ENCODE results near the gene ACVR1. TPM values are rescaled to one million over a fixed set of nuclear protein-coding genes. Genes with fewer than 3 reads are reported as not detected.

The ACVR1 gene
- total RNA-seq, 2 experiments from 2014 or later: 26.0 to 29.6 TPM

DNA sequence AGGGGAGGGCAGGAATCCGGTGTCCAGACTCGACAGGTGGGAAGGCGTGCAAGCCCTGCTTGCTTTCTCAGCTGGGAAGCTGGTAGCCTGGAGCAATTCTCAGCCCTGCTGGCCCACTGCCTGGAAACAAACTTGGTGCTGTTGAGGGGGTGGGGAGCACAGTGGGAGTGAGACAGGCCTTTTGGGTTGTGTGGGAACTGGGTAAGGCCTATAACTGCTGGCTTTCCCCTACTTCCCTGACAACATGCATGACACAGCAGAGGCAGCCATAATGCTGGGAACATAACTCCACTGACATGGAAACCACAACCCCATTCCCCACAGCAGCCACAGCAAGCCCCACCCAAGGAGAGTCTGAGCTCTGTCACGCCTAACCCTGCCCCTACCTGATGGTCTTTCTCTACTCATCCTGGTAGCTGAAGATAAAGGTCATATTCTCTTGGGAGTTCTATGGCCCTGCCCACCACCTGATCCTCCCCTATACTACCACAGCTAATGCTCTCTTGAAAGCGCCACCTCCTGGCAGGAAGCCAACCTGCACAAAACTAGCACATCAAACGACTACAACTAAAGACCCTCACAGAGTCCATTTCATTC is 124.6 kb downstream of the ACVR1 start:
- Mint-ChIP-seq H3K27ac (no peak overlapping the region), H3K9me3 (peaks cover 18% of the 10 kb centered on the region), H3K27me3 (no peaks in the 10 kb centered on the region), H3K4me3 (no peak overlapping the region), H3K36me3 (ENCODE audit: low read depth) (peaks cover 71% of the 10 kb centered on the region), H3K4me1 (peaks cover 27% of the 10 kb centered on the region)
- no peak for DNase-seq
- CTCF ChIA-PET: interaction anchor here (0.6 to 1.7 kb wide), 4 partner anchors 10 to 262 kb away, joined by 3 to 4 read pairs (median 4); no protein-coding TSS in a partner anchor
- POLR2A ChIA-PET: no interaction called here

GRCh38 chr2:157749684-157750083 is 126.4 kb downstream of the ACVR1 start:
- DNase-seq: no peak
- POLR2A ChIA-PET: no interaction called here
- Mint-ChIP-seq H3K4me1 (peaks cover 27% of the 10 kb centered on the region), H3K9me3 (peaks cover 3% of the 10 kb centered on the region), H3K36me3 (ENCODE audit: low read depth) (peaks cover 60% of the 10 kb centered on the region), H3K27ac (no peak overlapping the region), H3K27me3 (no peaks in the 10 kb centered on the region), H3K4me3 (no peak overlapping the region)
- CTCF ChIA-PET: no interaction called here

DNA sequence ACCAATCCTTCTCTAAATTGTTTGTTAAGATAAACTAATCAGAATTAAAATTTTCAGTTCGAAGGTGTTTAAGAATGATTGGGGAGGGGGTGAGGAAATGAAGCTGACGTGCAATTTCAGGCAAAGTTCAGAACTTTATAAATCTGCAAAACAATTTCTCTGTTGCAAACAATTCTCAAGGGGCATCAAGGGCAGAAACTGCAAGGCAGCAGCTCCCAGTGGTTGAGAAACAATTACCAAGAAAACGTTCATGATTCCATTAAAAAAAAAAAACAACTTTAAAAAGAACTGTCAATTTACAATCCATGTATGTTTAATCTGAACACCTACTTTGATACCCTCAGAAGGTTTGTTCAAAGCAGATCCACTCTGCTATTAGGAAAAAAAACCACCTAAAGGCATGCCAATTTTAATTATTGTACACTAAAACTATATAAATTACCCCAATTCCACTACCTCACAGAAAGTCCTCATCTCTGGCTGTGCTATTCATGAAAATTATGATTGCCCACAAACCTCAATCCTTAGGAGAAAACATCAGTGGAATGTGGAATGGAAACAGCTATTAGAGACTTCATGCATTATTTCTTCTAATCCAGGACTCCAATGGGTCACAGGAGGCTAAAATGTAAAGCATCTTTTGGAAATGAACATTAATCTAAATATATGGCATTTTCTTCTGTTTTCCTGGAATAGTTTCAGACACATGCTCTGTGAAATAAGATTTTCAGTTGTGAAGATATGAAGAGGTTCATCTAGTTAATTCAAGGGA is 127.6 kb downstream of the ACVR1 start:
- Mint-ChIP-seq H3K4me3 (no peak overlapping the region), H3K27me3 (no peaks in the 10 kb centered on the region), H3K36me3 (ENCODE audit: low read depth) (peaks cover 53% of the 10 kb centered on the region), H3K4me1 (peaks cover 28% of the 10 kb centered on the region), H3K27ac (no peak overlapping the region), H3K9me3 (no peaks in the 10 kb centered on the region)
- ChIA-PET CTCF (interaction anchor here (0.6 to 1.6 kb wide), 2 partner anchors 9 to 14 kb away, joined by 3 to 4 read pairs; no protein-coding TSS in a partner anchor), POLR2A (no interaction called here)
- no peak for DNase-seq

- DNase-seq: no peak
- POLR2A ChIA-PET: no interaction called here
- peaks cover 33% of the 10 kb centered on the region for H3K4me1 Mint-ChIP-seq
These were observed 128.3 kb downstream of the ACVR1 start for GRCh38 chr2:157747695-157748370.

DNA sequence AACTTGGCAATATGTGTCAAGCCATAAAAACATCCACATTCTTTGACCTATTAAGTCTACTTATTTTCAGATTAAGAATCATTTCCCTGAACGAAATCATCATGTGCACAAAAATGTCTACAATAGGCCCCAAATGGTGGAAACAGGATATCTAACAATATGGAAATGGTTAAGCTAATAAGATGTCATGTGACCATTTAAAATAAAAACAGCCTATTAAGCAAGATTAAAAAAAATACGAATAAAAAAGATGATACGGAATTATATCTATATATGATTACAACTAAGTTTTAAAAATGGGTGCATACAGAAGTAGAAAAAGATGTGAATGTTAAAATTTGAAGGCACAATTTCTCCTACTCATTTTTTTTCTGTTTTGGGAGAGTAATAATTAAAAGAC is 128.8 kb downstream of the ACVR1 start:
- H3K27ac Mint-ChIP-seq: no peak overlapping the region
- CTCF ChIA-PET: interaction anchor here (1.6 kb wide), 1 partner anchor 10 kb away, joined by 4 read pairs; no protein-coding TSS in a partner anchor
- POLR2A ChIA-PET: no interaction called here

More at GRCh38 chr2:157747695-157748370, 128.3 kb downstream of the ACVR1 start:
- CTCF ChIA-PET: interaction anchor here (1.6 kb wide), 1 partner anchor 9 kb away, joined by 4 read pairs; no protein-coding TSS in a partner anchor
- Mint-ChIP-seq H3K9me3 (no peaks in the 10 kb centered on the region), H3K36me3 (ENCODE audit: low read depth) (peaks cover 51% of the 10 kb centered on the region), H3K27me3 (no peaks in the 10 kb centered on the region), H3K4me3 (no peak overlapping the region), H3K27ac (no peak overlapping the region)

GRCh38 chr2:157746234-157746950 is 129.7 kb downstream of the ACVR1 start:
- Mint-ChIP-seq H3K9me3 (no peaks in the 10 kb centered on the region), H3K27ac (no peak overlapping the region), H3K36me3 (ENCODE audit: low read depth) (peaks cover 48% of the 10 kb centered on the region), H3K4me3 (no peak overlapping the region), H3K4me1 (peaks cover 33% of the 10 kb centered on the region), H3K27me3 (no peaks in the 10 kb centered on the region)
- DNase-seq: no peak
- POLR2A ChIA-PET: no interaction called here
- CTCF ChIA-PET: no interaction called here

More for the DNA sequence above, 128.8 kb downstream of the ACVR1 start:
- peaks cover 49% of the 10 kb centered on the region for H3K36me3 Mint-ChIP-seq (ENCODE audit: low read depth)
- H3K4me1 Mint-ChIP-seq: peaks cover 37% of the 10 kb centered on the region
- H3K4me3 Mint-ChIP-seq: no peak overlapping the region
- DNase-seq: no peak
- H3K9me3 Mint-ChIP-seq: no peaks in the 10 kb centered on the region
- no peaks in the 10 kb centered on the region for H3K27me3 Mint-ChIP-seq

GRCh38 chr2:157744571-157745076 is 131.5 kb downstream of the ACVR1 start:
- no peaks in the 10 kb centered on the region for H3K9me3 Mint-ChIP-seq
- no peak overlapping the region for H3K27ac Mint-ChIP-seq
- H3K4me1 Mint-ChIP-seq: peaks cover 30% of the 10 kb centered on the region
- no peaks in the 10 kb centered on the region for H3K27me3 Mint-ChIP-seq
- H3K4me3 Mint-ChIP-seq: no peak overlapping the region
- ChIA-PET CTCF (interaction anchor here (0.6 kb wide), 2 partner anchors 36 to 263 kb away, joined by 3 to 4 read pairs; no protein-coding TSS in a partner anchor), POLR2A (no interaction called here)
- DNase-seq: no peak
- H3K36me3 Mint-ChIP-seq (ENCODE audit: low read depth): peaks cover 36% of the 10 kb centered on the region

GRCh38 chr2:157743051-157743450 is 133.1 kb downstream of the ACVR1 start:
- CTCF ChIA-PET: no interaction called here

GRCh38 chr2:157741819-157742484 is 134.2 kb downstream of the ACVR1 start:
- POLR2A ChIA-PET: no interaction called here
- H3K4me3 Mint-ChIP-seq: no peak overlapping the region
- no peak overlapping the region for H3K27ac Mint-ChIP-seq

More at GRCh38 chr2:157743051-157743450, 133.1 kb downstream of the ACVR1 start:
- no peaks in the 10 kb centered on the region for H3K27me3 Mint-ChIP-seq
- no peak overlapping the region for H3K4me3 Mint-ChIP-seq
- H3K27ac Mint-ChIP-seq: no peak overlapping the region
- no peak for DNase-seq
- H3K4me1 Mint-ChIP-seq: peaks cover 26% of the 10 kb centered on the region
- H3K9me3 Mint-ChIP-seq: no peaks in the 10 kb centered on the region
- POLR2A ChIA-PET: no interaction called here
- peaks cover 37% of the 10 kb centered on the region for H3K36me3 Mint-ChIP-seq (ENCODE audit: low read depth)

DNA sequence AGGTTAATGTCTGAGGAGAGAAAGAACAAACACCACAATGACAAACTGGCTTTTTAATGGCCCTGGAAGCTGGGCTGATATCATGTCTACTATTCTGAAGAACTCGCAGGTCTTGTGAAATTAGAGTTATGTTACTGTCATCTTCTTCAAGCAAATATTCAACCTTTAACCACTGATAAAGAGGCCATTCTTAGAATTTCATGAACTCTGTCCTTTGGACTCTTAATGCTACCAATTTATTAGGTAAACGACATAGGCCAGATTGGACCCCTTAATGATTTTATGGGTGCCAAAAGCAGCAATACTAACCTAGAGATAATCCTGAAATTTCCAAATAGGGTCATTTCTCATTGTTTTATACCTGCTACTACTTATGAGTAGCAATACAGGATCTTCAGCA is 138.5 kb downstream of the ACVR1 start:
- CTCF ChIA-PET: no interaction called here

More at GRCh38 chr2:157741819-157742484, 134.2 kb downstream of the ACVR1 start:
- H3K27me3 Mint-ChIP-seq: no peaks in the 10 kb centered on the region
- H3K36me3 Mint-ChIP-seq (ENCODE audit: low read depth): peaks cover 45% of the 10 kb centered on the region
- CTCF ChIA-PET: no interaction called here
- no peak for DNase-seq
- peaks cover 19% of the 10 kb centered on the region for H3K4me1 Mint-ChIP-seq
- no peaks in the 10 kb centered on the region for H3K9me3 Mint-ChIP-seq

DNA sequence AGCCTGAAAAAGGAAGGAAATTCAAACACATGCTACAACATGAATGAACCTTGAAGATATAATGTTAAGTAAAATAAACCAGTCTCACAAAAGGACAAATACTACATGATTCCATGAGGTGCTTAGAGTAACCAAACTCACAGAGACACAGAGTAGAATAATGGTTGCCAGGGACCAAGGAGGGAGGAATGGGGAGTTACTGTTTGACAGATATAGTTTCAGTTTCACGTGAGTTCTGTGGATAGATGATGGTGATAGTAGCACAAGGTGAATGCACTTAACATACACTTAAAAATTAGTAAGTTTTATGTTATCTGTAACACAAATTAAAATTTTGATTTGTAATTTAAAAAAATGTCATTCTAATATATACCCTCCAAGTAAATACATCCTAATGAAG is 140.6 kb downstream of the ACVR1 start:
- CTCF ChIA-PET: no interaction called here

More for the DNA sequence above, 138.5 kb downstream of the ACVR1 start:
- no peaks in the 10 kb centered on the region for H3K27me3 Mint-ChIP-seq
- H3K27ac Mint-ChIP-seq: no peak overlapping the region
- H3K4me3 Mint-ChIP-seq: no peak overlapping the region
- peaks cover 4% of the 10 kb centered on the region for H3K9me3 Mint-ChIP-seq
- peaks cover 16% of the 10 kb centered on the region for H3K4me1 Mint-ChIP-seq
- peaks cover 66% of the 10 kb centered on the region for H3K36me3 Mint-ChIP-seq (ENCODE audit: low read depth)
- DNase-seq: no peak
- POLR2A ChIA-PET: no interaction called here

DNA sequence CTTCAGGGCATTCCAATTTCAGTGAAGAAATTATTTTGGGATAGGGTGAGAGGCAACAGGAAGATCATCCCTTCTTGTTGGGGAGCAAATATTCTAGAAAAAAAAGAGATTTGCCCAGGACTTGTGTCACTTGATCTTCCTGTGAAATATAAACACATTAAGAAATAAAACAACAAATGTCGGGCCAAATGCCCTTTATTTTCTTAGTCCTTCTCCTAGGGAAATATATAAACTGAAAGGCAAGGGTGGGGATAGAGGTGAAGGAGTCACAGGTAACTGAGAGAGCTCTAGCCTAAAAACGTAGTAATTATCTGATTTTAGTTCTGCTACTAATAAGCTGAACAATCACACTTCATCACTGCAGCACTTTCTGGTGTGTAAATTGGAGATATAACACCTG is 142.9 kb downstream of the ACVR1 start:
- no peak for DNase-seq
- ChIA-PET CTCF (no interaction called here), POLR2A (no interaction called here)
- H3K27me3 Mint-ChIP-seq: no peaks in the 10 kb centered on the region
- H3K27ac Mint-ChIP-seq: no peak overlapping the region
- peaks cover 10% of the 10 kb centered on the region for H3K4me1 Mint-ChIP-seq
- peaks cover 89% of the 10 kb centered on the region for H3K36me3 Mint-ChIP-seq (ENCODE audit: low read depth)
- H3K9me3 Mint-ChIP-seq: peaks cover 14% of the 10 kb centered on the region
- H3K4me3 Mint-ChIP-seq: no peak overlapping the region

More for the DNA sequence above, 140.6 kb downstream of the ACVR1 start:
- Mint-ChIP-seq H3K4me1 (peaks cover 10% of the 10 kb centered on the region), H3K4me3 (no peak overlapping the region), H3K27me3 (no peaks in the 10 kb centered on the region), H3K27ac (no peak overlapping the region), H3K36me3 (ENCODE audit: low read depth) (peaks cover 73% of the 10 kb centered on the region), H3K9me3 (peaks cover 7% of the 10 kb centered on the region)
- DNase-seq: no peak
- POLR2A ChIA-PET: no interaction called here
